K562 (cell line): ENCODE data around the gene VSIG2. TPM values are rescaled to one million over a fixed set of nuclear protein-coding genes. Genes with fewer than 3 reads are reported as not detected.

Experiments
- ATAC-seq: fragments of 200-7000 bp; cut with Tn5 transposase; 3 replicates; pipeline ENCODE4 v1.9.1; 2020; ENCODE audit warnings: moderate library complexity
- BruUV-seq: library from RNA; stranded (reverse); fragments of 400-500 nt; replicated peaks from 2 replicates; lab custom pipeline; 2021; lab: Mats Ljungman, UMichigan
- CTCF ChIA-PET: fragments of 300-600 bp; formaldehyde crosslinking; extraction: SDS; loops from one replicate; lab custom pipeline; 2021; ENCODE audit warnings: low intra/inter-chr PET ratio; lab: Yijun Ruan, JAX
- POLR2A ChIA-PET: fragments of 300-600, 350-650 bp; sonication (Branson Sonifier 250); formaldehyde crosslinking; extraction: SDS; loops from one replicate; lab custom pipeline; 2021; ENCODE audit warnings: antibody characterized with exemption, inconsistent platforms; lab: Yijun Ruan, JAX
- DNase-seq, 4 experiments: peaks; one replicate each; pipeline versions ENCODE4 v3.0.0 to v3.0.0-alpha.2; 2011 to 2018; ENCODE audit warnings: low spot score in 3 of 4, mixed read lengths in 3 of 4; ENCODE audit errors: extremely low read depth in 1 of 4
- FAIRE-seq: peaks from 2 replicates; lab custom pipeline; 2011; peaks lifted over from hg19 to GRCh38; lab: Jason Lieb, UNC
- H2AFZ ChIP-seq: 2 replicates; pipeline ENCODE4 v1.6.0; 2011; ENCODE audit warnings: low read depth, low read length, control low read depth, inconsistent platforms
- H3K27ac ChIP-seq: fragments of 200-600 bp; 3 replicates; pipeline ENCODE4 v1.8.0; 2011; ENCODE audit warnings: low read depth, mild to moderate bottlenecking, control low read depth, inconsistent platforms, low read length, moderate library complexity, mixed read lengths; ENCODE audit errors: extremely low read depth
- H3K27me3 ChIP-seq, 2 experiments: fragments of 300-600 bp in 1 of 2; 2 replicates in 1 of 2; 3 replicates in 1 of 2; pipeline versions ENCODE4 v1.6.0 to v1.8.0; 2011; ENCODE audit warnings: inconsistent platforms in 2 of 2, low read length in 2 of 2, mild to moderate bottlenecking in 1 of 2, mixed read lengths in 1 of 2, moderate library complexity in 1 of 2; ENCODE audit not compliant: control insufficient read depth in 2 of 2, insufficient read depth in 2 of 2
- H3K36me3 ChIP-seq: fragments of 300-600 bp; 3 replicates; pipeline ENCODE4 v1.8.0; 2011; ENCODE audit warnings: mild to moderate bottlenecking, low read length, inconsistent platforms; ENCODE audit not compliant: control insufficient read depth, insufficient read depth
- H3K4me1 ChIP-seq, 2 experiments: fragments of 200-600 bp in 1 of 2; replicated peaks in 1 of 2; 2 replicates in 1 of 2; 3 replicates in 1 of 2; pipeline versions ENCODE4 v1.5.1 to v1.8.0; 2011; ENCODE audit warnings: inconsistent platforms in 2 of 2, low read length in 2 of 2, mild to moderate bottlenecking in 1 of 2, mixed read lengths in 1 of 2, moderate library complexity in 1 of 2; ENCODE audit not compliant: control insufficient read depth in 2 of 2, insufficient read depth in 2 of 2
- H3K4me2 ChIP-seq: 2 replicates; pipeline ENCODE4 v1.6.1; 2011; ENCODE audit warnings: low read length, control low read depth, inconsistent platforms, mixed read lengths; ENCODE audit not compliant: insufficient read depth
- H3K4me3 ChIP-seq: fragments of 200-600 bp; sonication (generic), shearing (Covaris generic); 2 replicates; pipeline ENCODE4 v1.5.1; 2016; ENCODE audit warnings: control low read depth, inconsistent platforms
- H3K79me2 ChIP-seq: fragments of 200-600 bp; 3 replicates; pipeline ENCODE4 v1.8.0; 2011; ENCODE audit warnings: low read length, inconsistent platforms; ENCODE audit not compliant: control insufficient read depth, insufficient read depth
- H3K9ac ChIP-seq, 2 experiments: 2 replicates each; pipeline versions ENCODE4 v1.6.0 to v1.6.1; 2011; ENCODE audit warnings: low read depth in 2 of 2, low read length in 2 of 2, control low read depth in 1 of 2, inconsistent platforms in 1 of 2, mild to moderate bottlenecking in 1 of 2, mixed read lengths in 1 of 2; ENCODE audit not compliant: insufficient read depth in 1 of 2
- H3K9me1 ChIP-seq: one replicate; pipeline ENCODE4 v1.6.0; 2011; ENCODE audit warnings: inconsistent platforms, mild to moderate bottlenecking, low read length, moderate library complexity; ENCODE audit not compliant: control insufficient read depth, insufficient read depth
- H3K9me3 ChIP-seq: replicated peaks from 2 replicates; pipeline ENCODE4 v1.5.1; 2011; ENCODE audit warnings: low read depth, low read length, inconsistent platforms; ENCODE audit not compliant: control insufficient read depth, insufficient read depth
- H4K20me1 ChIP-seq: replicated peaks from 2 replicates; pipeline ENCODE4 v1.6.1; 2011; ENCODE audit warnings: low read length, inconsistent platforms, mixed read lengths; ENCODE audit not compliant: control insufficient read depth, insufficient read depth
- C11orf30 ChIP-seq: fragments of 450-650 bp; IDR thresholded peaks from 2 replicates; pipeline ENCODE4 v1.6.1; 2016; ENCODE audit warnings: low read depth, mild to moderate bottlenecking
- NR1H2 ChIP-seq: sonication (generic); formaldehyde crosslinking; IDR thresholded peaks from 2 replicates; pipeline ENCODE4 v1.4.0; 2020; ENCODE audit warnings: mild to moderate bottlenecking, missing genetic modification reagents
- PHF20 ChIP-seq: fragments of 450-650 bp; IDR thresholded peaks from 2 replicates; pipeline ENCODE4 v1.6.1; 2018; ENCODE audit not compliant: partially characterized antibody
- RAD21 ChIP-seq, 2 experiments: fragments of 250-450 bp in 1 of 2; fragments of 450-650 bp in 1 of 2; sonication (Bioruptor Pico) in 1 of 2; formaldehyde crosslinking in 1 of 2; IDR thresholded peaks in 1 of 2; conservative IDR thresholded peaks in 1 of 2; 2 replicates each; pipeline versions ENCODE4 v1.4.0 to v1.8.0; 2020 to 2022; ENCODE audit warnings: mild to moderate bottlenecking in 2 of 2, moderate library complexity in 1 of 2
- SMAD1 ChIP-seq: fragments of 150-350 bp; IDR thresholded peaks from 2 replicates; pipeline ENCODE4 v1.6.1; 2014; ENCODE audit warnings: low read length, low read depth; ENCODE audit not compliant: partially characterized antibody
- WGBS: fragments of 100-300 bp; shearing (Covaris generic); methylation state at CpG from one replicate; pipeline ENCODE4 v1.1.6; 2016; ENCODE audit warnings: low coverage, mixed read lengths; ENCODE audit not compliant: insufficient coverage; ENCODE audit errors: missing lambda C conversion rate; 5-methylcytosine and 5-hydroxymethylcytosine counted together
- in situ Hi-C: fragments of 300-500 bp; cut with MboI; formaldehyde crosslinking; loops from 4 replicates; pipeline ENCODE4 v1.15.0; 2018; ENCODE audit warnings: inconsistent platforms, mixed read lengths
- intact Hi-C: fragments of 100-400 bp; cut with micrococcal nuclease; formaldehyde crosslinking; loops from 2 replicates; pipeline ENCODE4 v1.14.2; 2022
- polyA plus RNA-seq, 8 experiments: library from polyadenylated mRNA; depleted of rRNA in 4 of 8; stranded (reverse) in 5 of 8; unstranded in 3 of 8; fragments of >200 nt; fragmentation: Nextera tagmentation in 2 of 8; fragmentation: Illumina TruSeq in 1 of 8; extraction: Ambion mirVana in 2 of 8; extraction: Trizol in 1 of 8; gene quantifications; 2 replicates each; pipeline versions ENCODE4 v1.2.1 to v1.2.3, GENCODE V29; 2011 to 2014; ENCODE audit warnings: inconsistent platforms in 1 of 8, missing spikeins in 1 of 8
- total RNA-seq, 7 experiments: library from RNA; depleted of rRNA in 6 of 7; stranded (reverse); fragments of >200 nt in 6 of 7; fragmentation: Illumina TruSeq in 2 of 7; extraction: Trizol in 2 of 7; gene quantifications; 2 replicates each; pipeline versions ENCODE4 v1.2.1 to v1.2.3, GENCODE V29; 2011 to 2021; ENCODE audit warnings: low replicate concordance in 1 of 7

The VSIG2 gene
- total and polyA plus RNA-seq, 9 of the 15 experiments (the other 6 are each of a cell fraction or from before 2014, with no cell fraction given), result not detected

GRCh38 chr11:124758355-124759265, 6.6 kb upstream of the VSIG2 start (continued):
- TF ChIP-seq RAD21 (CRISPR knock-in tag; conservative IDR thresholded peaks at IDR 0.05 in 1 of 2, IDR thresholded peaks at IDR 0.05 in 1 of 2) (peak in 1 of 2 experiments; percentile 13; a peak in 1 of 4 replicates), C11orf30 (no peak), NR1H2 (CRISPR knock-in tag) (no peak)
- TF ChIP-seq, all 486 proteins: peak for 12

- ChIA-PET POLR2A (no interaction called here), CTCF (no interaction called here)
- H3K27me3 ChIP-seq, result peaks cover 3 to 51% of the 10 kb centered on the region in 2 experiments; a peak in 4 of 5 replicates
- no peak overlapping the region for H3K4me2 ChIP-seq
- H3K36me3 ChIP-seq, result no peaks in the 10 kb centered on the region
- H3K27ac ChIP-seq, result no peak overlapping the region
- H4K20me1 ChIP-seq, result no peaks in the 10 kb centered on the region
- ATAC-seq (no peak), FAIRE-seq (no peak), DNase-seq (no peak)
- no peak overlapping the region for H3K9ac ChIP-seq
- no peak overlapping the region for H2AFZ ChIP-seq
- no peaks in the 10 kb centered on the region for H3K9me3 ChIP-seq
- no peaks in the 10 kb centered on the region for H3K79me2 ChIP-seq
- TF ChIP-seq SMAD1, result no peak
- TF ChIP-seq PHF20, result no peak
- WGBS, result 16% methylated on average over 3 of the region's 3 CpGs
- intact Hi-C loops (no loop called here), in situ Hi-C loops (no loop called here)
- no peaks in the 10 kb centered on the region for H3K9me1 ChIP-seq
- H3K4me3 ChIP-seq, result no peak overlapping the region
- peaks cover 11 to 32% of the 10 kb centered on the region in 2 experiments; a peak in 4 of 5 replicates for H3K4me1 ChIP-seq
- BruUV-seq, result no TSS peak
These were observed 5.3 kb upstream of the VSIG2 start for GRCh38 chr11:124757320-124757719.
